K562 (cell line): ENCODE measurements around the gene ACTL10. TPM values are rescaled to one million over a fixed set of nuclear protein-coding genes. Genes with fewer than 3 reads are reported as not detected.

Source experiments
- ATAC-seq: fragments of 200-7000 bp; cut with Tn5 transposase; 3 replicates; pipeline ENCODE4 v1.9.1; 2020; ENCODE audit warnings: moderate library complexity
- BruUV-seq: library from RNA; stranded (reverse); fragments of 400-500 nt; replicated peaks from 2 replicates; lab custom pipeline; 2021; lab: Mats Ljungman, UMichigan
- CTCF ChIA-PET: fragments of 300-600 bp; formaldehyde crosslinking; extraction: SDS; loops from one replicate; lab custom pipeline; 2021; ENCODE audit warnings: low intra/inter-chr PET ratio; lab: Yijun Ruan, JAX
- POLR2A ChIA-PET: fragments of 300-600, 350-650 bp; sonication (Branson Sonifier 250); formaldehyde crosslinking; extraction: SDS; loops from one replicate; lab custom pipeline; 2021; ENCODE audit warnings: antibody characterized with exemption, inconsistent platforms; lab: Yijun Ruan, JAX
- DNase-seq, 4 experiments: peaks; one replicate each; pipeline versions ENCODE4 v3.0.0 to v3.0.0-alpha.2; 2011 to 2018; ENCODE audit warnings: low spot score in 3 of 4, mixed read lengths in 3 of 4; ENCODE audit errors: extremely low read depth in 1 of 4
- FAIRE-seq: peaks from 2 replicates; lab custom pipeline; 2011; peaks lifted over from hg19 to GRCh38; lab: Jason Lieb, UNC
- H2AFZ ChIP-seq: 2 replicates; pipeline ENCODE4 v1.6.0; 2011; ENCODE audit warnings: low read depth, low read length, control low read depth, inconsistent platforms
- H3K27ac ChIP-seq: fragments of 200-600 bp; 3 replicates; pipeline ENCODE4 v1.8.0; 2011; ENCODE audit warnings: low read depth, mild to moderate bottlenecking, control low read depth, inconsistent platforms, low read length, moderate library complexity, mixed read lengths; ENCODE audit errors: extremely low read depth
- H3K27me3 ChIP-seq, 2 experiments: fragments of 300-600 bp in 1 of 2; 2 replicates in 1 of 2; 3 replicates in 1 of 2; pipeline versions ENCODE4 v1.6.0 to v1.8.0; 2011; ENCODE audit warnings: inconsistent platforms in 2 of 2, low read length in 2 of 2, mild to moderate bottlenecking in 1 of 2, mixed read lengths in 1 of 2, moderate library complexity in 1 of 2; ENCODE audit not compliant: control insufficient read depth in 2 of 2, insufficient read depth in 2 of 2
- H3K36me3 ChIP-seq: fragments of 300-600 bp; 3 replicates; pipeline ENCODE4 v1.8.0; 2011; ENCODE audit warnings: mild to moderate bottlenecking, low read length, inconsistent platforms; ENCODE audit not compliant: control insufficient read depth, insufficient read depth
- H3K4me1 ChIP-seq, 2 experiments: fragments of 200-600 bp in 1 of 2; replicated peaks in 1 of 2; 2 replicates in 1 of 2; 3 replicates in 1 of 2; pipeline versions ENCODE4 v1.5.1 to v1.8.0; 2011; ENCODE audit warnings: inconsistent platforms in 2 of 2, low read length in 2 of 2, mild to moderate bottlenecking in 1 of 2, mixed read lengths in 1 of 2, moderate library complexity in 1 of 2; ENCODE audit not compliant: control insufficient read depth in 2 of 2, insufficient read depth in 2 of 2
- H3K4me2 ChIP-seq: 2 replicates; pipeline ENCODE4 v1.6.1; 2011; ENCODE audit warnings: low read length, control low read depth, inconsistent platforms, mixed read lengths; ENCODE audit not compliant: insufficient read depth
- H3K4me3 ChIP-seq: fragments of 200-600 bp; sonication (generic), shearing (Covaris generic); 2 replicates; pipeline ENCODE4 v1.5.1; 2016; ENCODE audit warnings: control low read depth, inconsistent platforms
- H3K79me2 ChIP-seq: fragments of 200-600 bp; 3 replicates; pipeline ENCODE4 v1.8.0; 2011; ENCODE audit warnings: low read length, inconsistent platforms; ENCODE audit not compliant: control insufficient read depth, insufficient read depth
- H3K9ac ChIP-seq, 2 experiments: 2 replicates each; pipeline versions ENCODE4 v1.6.0 to v1.6.1; 2011; ENCODE audit warnings: low read depth in 2 of 2, low read length in 2 of 2, control low read depth in 1 of 2, inconsistent platforms in 1 of 2, mild to moderate bottlenecking in 1 of 2, mixed read lengths in 1 of 2; ENCODE audit not compliant: insufficient read depth in 1 of 2
- H3K9me1 ChIP-seq: one replicate; pipeline ENCODE4 v1.6.0; 2011; ENCODE audit warnings: inconsistent platforms, mild to moderate bottlenecking, low read length, moderate library complexity; ENCODE audit not compliant: control insufficient read depth, insufficient read depth
- H3K9me3 ChIP-seq: replicated peaks from 2 replicates; pipeline ENCODE4 v1.5.1; 2011; ENCODE audit warnings: low read depth, low read length, inconsistent platforms; ENCODE audit not compliant: control insufficient read depth, insufficient read depth
- H4K20me1 ChIP-seq: replicated peaks from 2 replicates; pipeline ENCODE4 v1.6.1; 2011; ENCODE audit warnings: low read length, inconsistent platforms, mixed read lengths; ENCODE audit not compliant: control insufficient read depth, insufficient read depth
- ARHGAP35 ChIP-seq: fragments of 450-650 bp; IDR thresholded peaks from 2 replicates; pipeline ENCODE4 v1.6.1; 2018; ENCODE audit not compliant: partially characterized antibody
- ASH1L ChIP-seq: fragments of 450-650 bp; IDR thresholded peaks from 2 replicates; pipeline ENCODE4 v1.6.1; 2018; ENCODE audit warnings: borderline replicate concordance, mild to moderate bottlenecking, low read depth; ENCODE audit not compliant: partially characterized antibody
- CSDE1 ChIP-seq, 2 experiments: fragments of 450-650 bp; IDR thresholded peaks; 2 replicates each; pipeline ENCODE4 v1.6.1; 2016; ENCODE audit warnings: mild to moderate bottlenecking in 1 of 2
- DPF2 ChIP-seq: fragments of 450-650 bp; IDR thresholded peaks from 2 replicates; pipeline ENCODE4 v1.6.1; 2016
- FOS ChIP-seq: IDR thresholded peaks from 3 replicates; pipeline ENCODE4 v1.6.1; 2011; ENCODE audit not compliant: insufficient read length; ENCODE audit errors: extremely low read depth
- NKRF ChIP-seq: fragments of 450-650 bp; IDR thresholded peaks from 2 replicates; pipeline ENCODE4 v1.6.1; 2016; ENCODE audit warnings: borderline replicate concordance
- NR2C2 ChIP-seq, 2 experiments: fragments of 200-800 bp in 1 of 2; sonication (Bioruptor generic) in 1 of 2; sonication (generic) in 1 of 2; formaldehyde crosslinking in 1 of 2; IDR thresholded peaks; 2 replicates each; pipeline versions ENCODE4 v1.6.1 to v1.8.0; 2016 to 2022; ENCODE audit warnings: mild to moderate bottlenecking in 1 of 2, missing compliant biosample characterization in 1 of 2, missing genetic modification characterization in 1 of 2, missing genetic modification reagents in 1 of 2
- NR3C1 ChIP-seq: sonication (generic); formaldehyde crosslinking; IDR thresholded peaks from 2 replicates; pipeline ENCODE4 v1.8.1; 2022; ENCODE audit warnings: missing genetic modification reagents
- POLR3A ChIP-seq: IDR thresholded peaks from 2 replicates; pipeline ENCODE4 v1.6.1; 2011; ENCODE audit warnings: borderline replicate concordance, mild to moderate bottlenecking, moderate library complexity; ENCODE audit not compliant: insufficient read length, insufficient read depth; ENCODE audit errors: extremely low read depth
- PPARD ChIP-seq: fragments of 250-450 bp; sonication (Bioruptor Pico); IDR thresholded peaks from 2 replicates; pipeline ENCODE4 v1.8.0; 2022; ENCODE audit warnings: inconsistent platforms, mild to moderate bottlenecking, moderate library complexity
- TRIM28 ChIP-seq: fragments of 450-650 bp; IDR thresholded peaks from 2 replicates; pipeline ENCODE4 v1.6.1; 2017
- ZNF507 ChIP-seq: conservative IDR thresholded peaks from 2 replicates; pipeline ENCODE4 v1.6.1; 2017; ENCODE audit warnings: missing genetic modification characterization, missing compliant biosample characterization
- WGBS: fragments of 100-300 bp; shearing (Covaris generic); methylation state at CpG from one replicate; pipeline ENCODE4 v1.1.6; 2016; ENCODE audit warnings: low coverage, mixed read lengths; ENCODE audit not compliant: insufficient coverage; ENCODE audit errors: missing lambda C conversion rate; 5-methylcytosine and 5-hydroxymethylcytosine counted together
- in situ Hi-C: fragments of 300-500 bp; cut with MboI; formaldehyde crosslinking; loops from 4 replicates; pipeline ENCODE4 v1.15.0; 2018; ENCODE audit warnings: inconsistent platforms, mixed read lengths
- intact Hi-C: fragments of 100-400 bp; cut with micrococcal nuclease; formaldehyde crosslinking; loops from 2 replicates; pipeline ENCODE4 v1.14.2; 2022
- polyA plus RNA-seq, 8 experiments: library from polyadenylated mRNA; depleted of rRNA in 4 of 8; stranded (reverse) in 5 of 8; unstranded in 3 of 8; fragments of >200 nt; fragmentation: Nextera tagmentation in 2 of 8; fragmentation: Illumina TruSeq in 1 of 8; extraction: Ambion mirVana in 2 of 8; extraction: Trizol in 1 of 8; gene quantifications; 2 replicates each; pipeline versions ENCODE4 v1.2.1 to v1.2.3, GENCODE V29; 2011 to 2014; ENCODE audit warnings: inconsistent platforms in 1 of 8, missing spikeins in 1 of 8
- total RNA-seq, 7 experiments: library from RNA; depleted of rRNA in 6 of 7; stranded (reverse); fragments of >200 nt in 6 of 7; fragmentation: Illumina TruSeq in 2 of 7; extraction: Trizol in 2 of 7; gene quantifications; 2 replicates each; pipeline versions ENCODE4 v1.2.1 to v1.2.3, GENCODE V29; 2011 to 2021; ENCODE audit warnings: low replicate concordance in 1 of 7
- TF ChIP-seq, protein P1 (sequence below): IDR thresholded peaks from 3 replicates; pipeline ENCODE4 v1.6.1; 2011; ENCODE audit warnings: borderline replicate concordance, mild to moderate bottlenecking; ENCODE audit not compliant: insufficient read length, insufficient read depth
- TF ChIP-seq, protein P2 (sequence below): fragments of 250-450 bp; sonication (Bioruptor Pico); IDR thresholded peaks from 2 replicates; pipeline ENCODE4 v1.5.0; 2022; ENCODE audit warnings: mild to moderate bottlenecking
- TF ChIP-seq, protein P3 (sequence below): fragments of 450-650 bp; IDR thresholded peaks from 2 replicates; pipeline ENCODE4 v1.6.1; 2016

Gene ACTL10
- total and polyA plus RNA-seq, 9 of the 15 experiments (the other 6 are each of a cell fraction or from before 2014, with no cell fraction given) = 0.07 to 0.14 TPM; not detected in 7

DNA sequence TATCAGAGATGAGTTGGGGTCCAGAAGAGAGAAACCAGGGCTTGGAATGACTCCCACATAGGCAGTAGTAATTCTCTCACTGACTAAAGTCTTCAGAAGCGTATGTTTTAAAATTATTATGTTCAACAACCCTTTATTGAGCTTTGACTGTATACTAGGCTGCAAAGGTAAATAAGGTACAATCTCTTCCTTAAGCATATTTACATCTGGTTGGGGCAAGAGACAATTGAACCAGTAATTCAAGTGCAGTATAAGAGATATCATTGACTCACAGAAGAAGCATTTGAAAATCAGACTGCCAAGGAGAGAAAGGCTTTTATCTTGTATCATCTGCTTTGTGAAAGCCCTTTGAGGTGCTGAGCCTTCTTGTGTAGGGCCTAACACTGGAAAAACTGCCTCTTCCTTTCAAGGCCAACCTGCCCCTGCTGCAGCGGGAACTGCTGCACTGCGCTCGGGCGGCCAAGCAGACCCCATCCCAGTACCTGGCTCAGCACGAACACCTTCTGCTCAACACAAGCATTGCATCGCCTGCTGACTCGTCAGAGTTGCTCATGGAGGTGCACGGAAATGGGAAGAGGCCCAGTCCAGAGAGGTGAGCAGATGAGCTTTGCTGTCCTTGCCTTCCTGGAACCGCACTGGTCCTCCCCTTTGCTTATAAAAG lies 43.9 kb upstream of the ACTL10 start:
- Histone ChIP-seq H3K4me2 (no peak overlapping the region), H2AFZ (no peak overlapping the region), H3K36me3 (peaks cover 22% of the 10 kb centered on the region; the same call in 2 of the 3 replicates), H3K79me2 (no peaks in the 10 kb centered on the region), H3K9ac (0 out of 4 replicates have a peak overlapping the region, but pooled peaks of 1 of the 2 experiments have one; percentile 57), H3K4me1 (no peaks in the 10 kb centered on the region), H4K20me1 (no peaks in the 10 kb centered on the region), H3K27me3 (no peaks in the 10 kb centered on the region), H3K4me3 (no peak overlapping the region), H3K9me3 (no peaks in the 10 kb centered on the region), H3K9me1 (no peaks in the 10 kb centered on the region), H3K27ac (no peak overlapping the region)
- ATAC-seq = no peak
- POLR2A ChIA-PET = no interaction called here
- in situ Hi-C loops = no loop called here
- TF ChIP-seq ASH1L = no peak
- no peak for TF ChIP-seq PPARD (CRISPR knock-in tag)
- TF ChIP-seq, protein P1, sequence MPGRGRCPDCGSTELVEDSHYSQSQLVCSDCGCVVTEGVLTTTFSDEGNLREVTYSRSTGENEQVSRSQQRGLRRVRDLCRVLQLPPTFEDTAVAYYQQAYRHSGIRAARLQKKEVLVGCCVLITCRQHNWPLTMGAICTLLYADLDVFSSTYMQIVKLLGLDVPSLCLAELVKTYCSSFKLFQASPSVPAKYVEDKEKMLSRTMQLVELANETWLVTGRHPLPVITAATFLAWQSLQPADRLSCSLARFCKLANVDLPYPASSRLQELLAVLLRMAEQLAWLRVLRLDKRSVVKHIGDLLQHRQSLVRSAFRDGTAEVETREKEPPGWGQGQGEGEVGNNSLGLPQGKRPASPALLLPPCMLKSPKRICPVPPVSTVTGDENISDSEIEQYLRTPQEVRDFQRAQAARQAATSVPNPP = no peak
- TF ChIP-seq FOS = no peak
- TF ChIP-seq NKRF = no peak
- TF ChIP-seq ZNF507 = no peak
- TF ChIP-seq, protein P2, sequence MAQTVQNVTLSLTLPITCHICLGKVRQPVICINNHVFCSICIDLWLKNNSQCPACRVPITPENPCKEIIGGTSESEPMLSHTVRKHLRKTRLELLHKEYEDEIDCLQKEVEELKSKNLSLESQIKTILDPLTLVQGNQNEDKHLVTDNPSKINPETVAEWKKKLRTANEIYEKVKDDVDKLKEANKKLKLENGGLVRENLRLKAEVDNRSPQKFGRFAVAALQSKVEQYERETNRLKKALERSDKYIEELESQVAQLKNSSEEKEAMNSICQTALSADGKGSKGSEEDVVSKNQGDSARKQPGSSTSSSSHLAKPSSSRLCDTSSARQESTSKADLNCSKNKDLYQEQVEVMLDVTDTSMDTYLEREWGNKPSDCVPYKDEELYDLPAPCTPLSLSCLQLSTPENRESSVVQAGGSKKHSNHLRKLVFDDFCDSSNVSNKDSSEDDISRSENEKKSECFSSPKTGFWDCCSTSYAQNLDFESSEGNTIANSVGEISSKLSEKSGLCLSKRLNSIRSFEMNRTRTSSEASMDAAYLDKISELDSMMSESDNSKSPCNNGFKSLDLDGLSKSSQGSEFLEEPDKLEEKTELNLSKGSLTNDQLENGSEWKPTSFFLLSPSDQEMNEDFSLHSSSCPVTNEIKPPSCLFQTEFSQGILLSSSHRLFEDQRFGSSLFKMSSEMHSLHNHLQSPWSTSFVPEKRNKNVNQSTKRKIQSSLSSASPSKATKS (CRISPR knock-in tag) = no peak
- no peak for TF ChIP-seq NR3C1 (CRISPR knock-in tag)
- no peak for TF ChIP-seq POLR3A
- TF ChIP-seq, protein P3, sequence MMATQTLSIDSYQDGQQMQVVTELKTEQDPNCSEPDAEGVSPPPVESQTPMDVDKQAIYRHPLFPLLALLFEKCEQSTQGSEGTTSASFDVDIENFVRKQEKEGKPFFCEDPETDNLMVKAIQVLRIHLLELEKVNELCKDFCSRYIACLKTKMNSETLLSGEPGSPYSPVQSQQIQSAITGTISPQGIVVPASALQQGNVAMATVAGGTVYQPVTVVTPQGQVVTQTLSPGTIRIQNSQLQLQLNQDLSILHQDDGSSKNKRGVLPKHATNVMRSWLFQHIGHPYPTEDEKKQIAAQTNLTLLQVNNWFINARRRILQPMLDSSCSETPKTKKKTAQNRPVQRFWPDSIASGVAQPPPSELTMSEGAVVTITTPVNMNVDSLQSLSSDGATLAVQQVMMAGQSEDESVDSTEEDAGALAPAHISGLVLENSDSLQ = no peak
- TF ChIP-seq NR2C2 (CRISPR knock-in tag; IDR thresholded peaks at IDR 0.05) = no peak
- TF ChIP-seq NR2C2 (tag; IDR thresholded peaks at IDR 0.05) = no peak
- no peak for TF ChIP-seq DPF2
- no peak for TF ChIP-seq CSDE1 (IDR thresholded peaks at IDR 0.05)
- no peak for TF ChIP-seq ARHGAP35
- TF ChIP-seq TRIM28 = no peak
- intact Hi-C loops = no loop called here
- no peak for DNase-seq
- 88% methylated on average over 10 of the region's 10 CpGs for WGBS
- BruUV-seq = no TSS peak
- FAIRE-seq = peak; percentile 19
- CTCF ChIA-PET = no interaction called here
